Measurements from ENCODE around the gene NTN5.

DNA sequence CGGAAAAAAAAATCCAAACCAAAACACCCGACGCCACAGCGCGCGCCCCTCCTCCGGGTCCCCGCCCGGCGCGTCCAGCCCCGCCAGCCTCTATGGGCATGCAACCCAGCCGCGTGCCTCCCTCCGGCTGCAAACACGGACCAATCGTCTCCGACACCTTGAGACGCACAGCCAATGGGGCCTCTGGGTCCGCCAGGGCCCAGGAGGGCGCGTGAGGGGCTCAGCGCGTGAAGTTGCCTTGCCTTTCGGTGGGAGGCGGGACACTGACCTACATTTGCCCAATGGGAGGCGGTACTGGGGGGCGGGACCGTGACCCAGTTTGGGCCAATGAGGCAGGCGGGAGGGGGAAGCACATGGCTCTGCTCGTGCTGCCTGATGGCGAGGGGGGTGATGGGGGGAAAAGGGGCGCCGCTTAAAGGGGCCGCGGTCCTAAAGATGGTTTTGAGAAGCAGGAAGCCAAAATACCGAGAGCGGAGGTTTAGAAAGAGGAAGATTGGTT is 35.3 kb downstream of the NTN5 start:
- TF ChIP-seq, protein P1, sequence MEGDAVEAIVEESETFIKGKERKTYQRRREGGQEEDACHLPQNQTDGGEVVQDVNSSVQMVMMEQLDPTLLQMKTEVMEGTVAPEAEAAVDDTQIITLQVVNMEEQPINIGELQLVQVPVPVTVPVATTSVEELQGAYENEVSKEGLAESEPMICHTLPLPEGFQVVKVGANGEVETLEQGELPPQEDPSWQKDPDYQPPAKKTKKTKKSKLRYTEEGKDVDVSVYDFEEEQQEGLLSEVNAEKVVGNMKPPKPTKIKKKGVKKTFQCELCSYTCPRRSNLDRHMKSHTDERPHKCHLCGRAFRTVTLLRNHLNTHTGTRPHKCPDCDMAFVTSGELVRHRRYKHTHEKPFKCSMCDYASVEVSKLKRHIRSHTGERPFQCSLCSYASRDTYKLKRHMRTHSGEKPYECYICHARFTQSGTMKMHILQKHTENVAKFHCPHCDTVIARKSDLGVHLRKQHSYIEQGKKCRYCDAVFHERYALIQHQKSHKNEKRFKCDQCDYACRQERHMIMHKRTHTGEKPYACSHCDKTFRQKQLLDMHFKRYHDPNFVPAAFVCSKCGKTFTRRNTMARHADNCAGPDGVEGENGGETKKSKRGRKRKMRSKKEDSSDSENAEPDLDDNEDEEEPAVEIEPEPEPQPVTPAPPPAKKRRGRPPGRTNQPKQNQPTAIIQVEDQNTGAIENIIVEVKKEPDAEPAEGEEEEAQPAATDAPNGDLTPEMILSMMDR (IDR thresholded peaks at IDR 0.05; ENCODE audit: insufficient read depth, low read depth, low read length): no peak
- TF ChIP-seq EZH2 (IDR thresholded peaks at IDR 0.05; ENCODE audit: insufficient read depth, low read length): no peak
